Measurements from ENCODE around the gene ZNF75A. TPM values are rescaled to one million over a fixed set of nuclear protein-coding genes. Genes with fewer than 3 reads are reported as not detected.
A peak's percentile ranks its signal among the peaks of the same experiment; 100 is the strongest.

Gene ZNF75A
- total and polyA plus RNA-seq, 3 experiments from 2014 or later: 22.7 to 42.0 (median 37.9) TPM

GRCh38 chr16:3358871-3359270 lies 53.6 kb downstream of the ZNF75A start:
- no peak for DNase-seq
- CTCF ChIA-PET: no interaction called here
- no peak overlapping the region for H3K27ac Mint-ChIP-seq
- H3K4me1 Mint-ChIP-seq: peaks cover 0 to 4% (median 2%) of the 10 kb centered on the region in 3 donors
- H3K27me3 Mint-ChIP-seq: peaks cover 26 to 49% of the 10 kb centered on the region in 2 donors
- no peak overlapping the region for H3K27ac ChIP-seq (ENCODE audit: low read depth, low read length)
- H3K9me3 ChIP-seq (ENCODE audit: low read length): no peaks in the 10 kb centered on the region
- H3K4me1 ChIP-seq (ENCODE audit: insufficient read depth, low read length): no peaks in the 10 kb centered on the region
- H3K9me3 Mint-ChIP-seq: peaks cover 0 to 36% (median 25%) of the 10 kb centered on the region in 5 donors
- no peak overlapping the region for H3K4me3 Mint-ChIP-seq
- POLR2A ChIA-PET: no interaction called here
- no peaks in the 10 kb centered on the region for H3K27me3 ChIP-seq (ENCODE audit: insufficient read depth, low read length, poor library complexity, severe bottlenecking)
- no peaks in the 10 kb centered on the region for H3K36me3 ChIP-seq (ENCODE audit: insufficient read depth, low read length)
- peaks cover 1 to 22% (median 6%) of the 10 kb centered on the region in 3 donors for H3K36me3 Mint-ChIP-seq
- H3K4me3 ChIP-seq (ENCODE audit: low read length): no peak overlapping the region

- no peaks in the 10 kb centered on the region for H3K27me3 ChIP-seq (ENCODE audit: insufficient read depth, low read length, poor library complexity, severe bottlenecking)
- no peaks in the 10 kb centered on the region for H3K36me3 ChIP-seq (ENCODE audit: insufficient read depth, low read length)
- H3K4me1 ChIP-seq (ENCODE audit: insufficient read depth, low read length): peaks cover 3% of the 10 kb centered on the region
- Mint-ChIP-seq H3K4me1 (peaks cover 10 to 14% (median 13%) of the 10 kb centered on the region in 3 donors), H3K27me3 (peaks cover 16 to 38% of the 10 kb centered on the region in 2 donors), H3K9me3 (peaks cover 3 to 63% (median 43%) of the 10 kb centered on the region in 5 donors), H3K4me3 (no peak overlapping the region), H3K36me3 (peaks cover 3 to 37% (median 12%) of the 10 kb centered on the region in 3 donors), H3K27ac (no peak overlapping the region)
- POLR2A ChIA-PET: no interaction called here
- DNase-seq: no peak
- H3K4me3 ChIP-seq (ENCODE audit: low read length): no peak overlapping the region
- no peak overlapping the region for H3K27ac ChIP-seq (ENCODE audit: low read depth, low read length)
- CTCF ChIA-PET: no interaction called here
- no peaks in the 10 kb centered on the region for H3K9me3 ChIP-seq (ENCODE audit: low read length)
These were observed 57.6 kb downstream of the ZNF75A start for GRCh38 chr16:3362931-3363330.

- CTCF ChIA-PET: no interaction called here
- no peaks in the 10 kb centered on the region for H3K9me3 ChIP-seq (ENCODE audit: low read length)
- Mint-ChIP-seq H3K27me3 (peaks cover 16 to 35% of the 10 kb centered on the region in 2 donors), H3K36me3 (peaks cover 3 to 37% (median 16%) of the 10 kb centered on the region in 3 donors), H3K27ac (no peak overlapping the region), H3K4me1 (peaks cover 10 to 14% (median 13%) of the 10 kb centered on the region in 3 donors), H3K9me3 (peaks cover 3 to 61% (median 43%) of the 10 kb centered on the region in 5 donors), H3K4me3 (peak overlapping the region in 3 of 7 donors; percentile 32 to 54 (median 48))
- peaks cover 3% of the 10 kb centered on the region for H3K4me1 ChIP-seq (ENCODE audit: insufficient read depth, low read length)
- no peaks in the 10 kb centered on the region for H3K36me3 ChIP-seq (ENCODE audit: insufficient read depth, low read length)
- H3K27me3 ChIP-seq (ENCODE audit: insufficient read depth, low read length, poor library complexity, severe bottlenecking): no peaks in the 10 kb centered on the region
- POLR2A ChIA-PET: no interaction called here
- no peak overlapping the region for H3K4me3 ChIP-seq (ENCODE audit: low read length)
- no peak for DNase-seq
- H3K27ac ChIP-seq (ENCODE audit: low read depth, low read length): no peak overlapping the region
These were observed 58.5 kb downstream of the ZNF75A start for GRCh38 chr16:3363793-3364192.

- H3K9me3 Mint-ChIP-seq: peaks cover 3 to 56% (median 43%) of the 10 kb centered on the region in 5 donors
- peaks cover 10 to 14% (median 13%) of the 10 kb centered on the region in 3 donors for H3K4me1 Mint-ChIP-seq
- DNase-seq: peak; percentile 61 to 92 (median 83)
- peak overlapping the region; percentile 66 to 92 (median 88) for H3K27ac Mint-ChIP-seq
- H3K4me3 ChIP-seq (ENCODE audit: low read length): peak overlapping the region; percentile 62
- CTCF ChIA-PET: interaction anchor here (0.9 to 1.3 kb wide), 2 partner anchors 77 to 79 kb away, joined by 3 read pairs; partner anchors contain the start of genes NAA60 and ZNF597
- H3K27ac ChIP-seq (ENCODE audit: low read depth, low read length): peak overlapping the region; percentile 64
- H3K9me3 ChIP-seq (ENCODE audit: low read length): peaks cover 6% of the 10 kb centered on the region
- H3K36me3 ChIP-seq (ENCODE audit: insufficient read depth, low read length): no peaks in the 10 kb centered on the region
- POLR2A ChIA-PET: interaction anchor here (0.6 to 2.2 kb wide), 3 partner anchors 36 to 100 kb away, joined by 5 to 13 read pairs (median 6); partner anchors contain the start of genes ZNF174 and ZSCAN32
- peaks cover 16 to 27% of the 10 kb centered on the region in 2 donors for H3K27me3 Mint-ChIP-seq
- H3K4me3 Mint-ChIP-seq: peak overlapping the region; percentile 74 to 93 (median 82)
- H3K36me3 Mint-ChIP-seq: peaks cover 3 to 34% (median 16%) of the 10 kb centered on the region in 3 donors
- peaks cover 3% of the 10 kb centered on the region for H3K4me1 ChIP-seq (ENCODE audit: insufficient read depth, low read length)
- H3K27me3 ChIP-seq (ENCODE audit: insufficient read depth, low read length, poor library complexity, severe bottlenecking): no peaks in the 10 kb centered on the region
These were observed 59.6 kb downstream of the ZNF75A start for GRCh38 chr16:3364774-3365427.

Other genes starting within 250 kb of the ZNF75A start
- 100 to 1,000 TPM; 975 to 992 TPM for gene IL32, start 239.9 kb upstream of the ZNF75A start, total RNA-seq
- 3,843 TPM for gene IL32, start 239.9 kb upstream of the ZNF75A start, polyA plus RNA-seq
- under 1 TPM in 1 of 2 experiments, not detected in 1; 0.15 TPM for gene ZSCAN10, start 206.2 kb upstream of the ZNF75A start, total RNA-seq
- not detected for gene ZSCAN10, start 206.2 kb upstream of the ZNF75A start, polyA plus RNA-seq
- gene ZNF205, start 192.9 kb upstream of the ZNF75A start, total RNA-seq: under 1 TPM in 1 of 2 experiments, not detected in 1; 0.11 TPM
- not detected for gene ZNF205, start 192.9 kb upstream of the ZNF75A start, polyA plus RNA-seq
- gene ZNF213, start 170.5 kb upstream of the ZNF75A start, total RNA-seq: 10 to 100 TPM; 10.4 to 10.5 TPM
- 3.8 TPM for gene ZNF213, start 170.5 kb upstream of the ZNF75A start, polyA plus RNA-seq
- not detected for gene OR1F1, start 117.3 kb upstream of the ZNF75A start, total RNA-seq
- gene OR1F1, start 117.3 kb upstream of the ZNF75A start, polyA plus RNA-seq: not detected
- gene ZNF200, start 70.3 kb upstream of the ZNF75A start, total RNA-seq: 10 to 100 TPM; 13.0 to 14.6 TPM
- gene ZNF200, start 70.3 kb upstream of the ZNF75A start, polyA plus RNA-seq: 11.2 TPM
- gene MEFV, start 48.9 kb upstream of the ZNF75A start, total RNA-seq: under 1 TPM in 1 of 2 experiments, not detected in 1; 0.18 TPM
- gene MEFV, start 48.9 kb upstream of the ZNF75A start, polyA plus RNA-seq: not detected
- 10 to 100 TPM; 29.2 to 35.1 TPM for gene ZNF263, start 22.0 kb upstream of the ZNF75A start, total RNA-seq
- gene ZNF263, start 22.0 kb upstream of the ZNF75A start, polyA plus RNA-seq: 47.7 TPM
- gene TIGD7, start 67 bp upstream of the ZNF75A start, total RNA-seq: 1 to 10 TPM; 5.1 to 5.2 TPM
- gene TIGD7, start 67 bp upstream of the ZNF75A start, polyA plus RNA-seq: 4.9 TPM
- not detected for gene OR2C1, start 50.4 kb downstream of the ZNF75A start, total RNA-seq
- gene OR2C1, start 50.4 kb downstream of the ZNF75A start, polyA plus RNA-seq: 0.15 TPM
- gene ZSCAN32, start 95.5 kb downstream of the ZNF75A start, total RNA-seq: 10 to 100 TPM; 13.5 to 15.6 TPM
- 17.3 TPM for gene ZSCAN32, start 95.5 kb downstream of the ZNF75A start, polyA plus RNA-seq
- gene ZNF174, start 95.7 kb downstream of the ZNF75A start, total RNA-seq: 10 to 100 TPM; 11.4 to 12.3 TPM
- gene ZNF174, start 95.7 kb downstream of the ZNF75A start, polyA plus RNA-seq: 18.8 TPM
- 1 to 10 TPM; 2.4 TPM for gene ZNF597, start 138.0 kb downstream of the ZNF75A start, total RNA-seq
- gene ZNF597, start 138.0 kb downstream of the ZNF75A start, polyA plus RNA-seq: 1.3 TPM
- gene NAA60, start 138.2 kb downstream of the ZNF75A start, total RNA-seq: 10 to 100 TPM; 33.1 to 33.9 TPM
- gene NAA60, start 138.2 kb downstream of the ZNF75A start, polyA plus RNA-seq: 65.5 TPM
- gene C16orf90, start 190.0 kb downstream of the ZNF75A start, total RNA-seq: not detected
- not detected for gene C16orf90, start 190.0 kb downstream of the ZNF75A start, polyA plus RNA-seq
- 10 to 100 TPM; 15.1 to 17.8 TPM for gene CLUAP1, start 195.5 kb downstream of the ZNF75A start, total RNA-seq
- 23.3 TPM for gene CLUAP1, start 195.5 kb downstream of the ZNF75A start, polyA plus RNA-seq

All from CD8-positive, alpha-beta memory T cell (primary cell).